HL-60 (cell line): ENCODE measurements around the gene DENND1A.

Experiments
- DNase-seq, 2 experiments: peaks; one replicate each; pipeline ENCODE4 v3.0.0-alpha.2; 2010 to 2020; ENCODE audit warnings: low read depth in 1 of 2, low spot score in 1 of 2
- H3K27ac ChIP-seq: fragments of 250-450 bp; sonication (Bioruptor Pico); replicated peaks from 2 replicates; pipeline ENCODE4 v1.5.1; 2020; ENCODE audit warnings: mild to moderate bottlenecking, moderate library complexity
- H3K27me3 ChIP-seq: fragments of 250-450 bp; sonication (Bioruptor Pico); 2 replicates; pipeline ENCODE4 v1.5.1; 2021; ENCODE audit warnings: mild to moderate bottlenecking, moderate library complexity; ENCODE audit not compliant: insufficient read depth, poor library complexity, severe bottlenecking
- H3K4me3 ChIP-seq: replicated peaks from 2 replicates; pipeline ENCODE4 v1.5.1; 2011; ENCODE audit warnings: mild to moderate bottlenecking, control low read depth, low read length; ENCODE audit not compliant: insufficient read depth
- GABPA ChIP-seq: IDR thresholded peaks from 2 replicates; pipeline ENCODE4 v1.6.1; 2012; ENCODE audit warnings: low read depth
- POLR2AphosphoS5 ChIP-seq: IDR thresholded peaks from 2 replicates; pipeline ENCODE4 v1.6.1; 2012; ENCODE audit warnings: low read depth
- REST ChIP-seq: IDR thresholded peaks from 2 replicates; pipeline ENCODE4 v1.6.1; 2012; ENCODE audit warnings: low read depth; ENCODE audit not compliant: insufficient replicate concordance
- SPI1 ChIP-seq: IDR thresholded peaks from 2 replicates; pipeline ENCODE4 v1.6.1; 2012; ENCODE audit warnings: low read depth, mild to moderate bottlenecking, borderline replicate concordance
- TF ChIP-seq, protein P1 (sequence below): IDR thresholded peaks from one replicate; pipeline ENCODE4 v1.5.1; 2011; ENCODE audit warnings: low read length, control low read depth, inconsistent platforms; ENCODE audit not compliant: insufficient read depth

DENND1A gene

DNA sequence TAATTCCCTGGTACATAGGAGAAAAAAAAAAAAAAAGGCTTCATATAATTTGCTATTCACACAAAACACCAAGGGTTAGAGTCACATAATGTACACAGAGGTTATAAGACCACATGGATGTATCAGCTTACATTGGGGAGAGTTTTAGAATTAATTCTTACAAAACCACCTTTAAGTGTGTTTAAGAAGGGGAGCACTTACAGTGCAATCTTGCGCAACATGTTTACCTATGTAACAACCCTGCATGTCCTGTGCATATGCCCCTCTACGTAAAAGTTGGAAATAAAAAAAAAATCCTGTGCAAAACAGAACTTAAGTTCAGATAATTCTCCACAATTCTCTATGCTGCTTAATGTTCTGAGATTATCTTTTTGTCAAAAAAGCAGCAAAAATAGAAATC, 190.0 kb downstream of the DENND1A start:
- Histone ChIP-seq H3K4me3 (no peak overlapping the region), H3K27ac (no peak overlapping the region), H3K27me3 (no peaks in the 10 kb centered on the region)
- DNase-seq, result no peak
- TF ChIP-seq POLR2AphosphoS5, result no peak
- TF ChIP-seq GABPA, result no peak
- TF ChIP-seq, protein P1, sequence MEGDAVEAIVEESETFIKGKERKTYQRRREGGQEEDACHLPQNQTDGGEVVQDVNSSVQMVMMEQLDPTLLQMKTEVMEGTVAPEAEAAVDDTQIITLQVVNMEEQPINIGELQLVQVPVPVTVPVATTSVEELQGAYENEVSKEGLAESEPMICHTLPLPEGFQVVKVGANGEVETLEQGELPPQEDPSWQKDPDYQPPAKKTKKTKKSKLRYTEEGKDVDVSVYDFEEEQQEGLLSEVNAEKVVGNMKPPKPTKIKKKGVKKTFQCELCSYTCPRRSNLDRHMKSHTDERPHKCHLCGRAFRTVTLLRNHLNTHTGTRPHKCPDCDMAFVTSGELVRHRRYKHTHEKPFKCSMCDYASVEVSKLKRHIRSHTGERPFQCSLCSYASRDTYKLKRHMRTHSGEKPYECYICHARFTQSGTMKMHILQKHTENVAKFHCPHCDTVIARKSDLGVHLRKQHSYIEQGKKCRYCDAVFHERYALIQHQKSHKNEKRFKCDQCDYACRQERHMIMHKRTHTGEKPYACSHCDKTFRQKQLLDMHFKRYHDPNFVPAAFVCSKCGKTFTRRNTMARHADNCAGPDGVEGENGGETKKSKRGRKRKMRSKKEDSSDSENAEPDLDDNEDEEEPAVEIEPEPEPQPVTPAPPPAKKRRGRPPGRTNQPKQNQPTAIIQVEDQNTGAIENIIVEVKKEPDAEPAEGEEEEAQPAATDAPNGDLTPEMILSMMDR, result no peak
- no peak for TF ChIP-seq SPI1
- no peak for TF ChIP-seq REST

- no peak overlapping the region for H3K4me3 ChIP-seq
- TF ChIP-seq REST (no peak), SPI1 (no peak), POLR2AphosphoS5 (no peak), GABPA (no peak)
- TF ChIP-seq, protein P1, result no peak
- no peaks in the 10 kb centered on the region for H3K27me3 ChIP-seq
- H3K27ac ChIP-seq, result no peak overlapping the region
- DNase-seq, result no peak
Observed at GRCh38 chr9:123739387-123739786, 190.5 kb downstream of the DENND1A start.

DNA sequence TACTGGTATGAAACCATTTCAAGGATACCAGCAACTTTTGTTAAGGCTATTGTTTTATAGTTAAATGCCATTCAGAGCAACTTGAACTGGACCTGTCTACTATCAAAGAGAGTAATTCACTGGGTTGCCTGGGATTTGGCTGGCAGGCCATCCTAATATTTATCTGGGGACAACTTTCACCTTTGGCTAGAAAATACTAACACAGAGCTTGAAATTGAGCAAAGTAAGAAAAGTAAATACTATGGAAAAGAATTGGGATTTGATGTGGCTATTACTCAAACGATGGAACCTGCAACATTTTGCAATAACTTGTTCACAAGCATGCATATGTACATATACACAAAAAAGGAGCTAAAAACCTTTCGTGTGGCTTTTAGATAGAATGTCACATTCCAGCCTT, 191.3 kb downstream of the DENND1A start:
- Histone ChIP-seq H3K27me3 (no peaks in the 10 kb centered on the region), H3K27ac (no peak overlapping the region), H3K4me3 (no peak overlapping the region)
- DNase-seq, result no peak
- TF ChIP-seq REST, result no peak
- TF ChIP-seq POLR2AphosphoS5, result no peak
- TF ChIP-seq, protein P1, result no peak
- TF ChIP-seq SPI1, result no peak
- no peak for TF ChIP-seq GABPA
